Measurements from ENCODE around the gene AGBL3. TPM values are rescaled to one million over a fixed set of nuclear protein-coding genes. Genes with fewer than 3 reads are reported as not detected.

The AGBL3 gene
- total and polyA plus RNA-seq, 9 of the 15 experiments (the other 6 are each of a cell fraction or from before 2014, with no cell fraction given) = 0.54 to 2.9 (median 1.7) TPM

- peak; percentile 41 for TF ChIP-seq SIRT6 (IDR thresholded peaks at IDR 0.05; ENCODE audit: low read depth, low read length)
- TF ChIP-seq FOS (IDR thresholded peaks at IDR 0.05; ENCODE audit: extremely low read depth, insufficient read length) = no peak
- TF ChIP-seq ZBTB12 (CRISPR knock-in tag; IDR thresholded peaks at IDR 0.05) = no peak
- no peak for TF ChIP-seq OTX1 (CRISPR knock-in tag; IDR thresholded peaks at IDR 0.05)
- no peak for TF ChIP-seq CUX1 (CRISPR knock-in tag; IDR thresholded peaks at IDR 0.05)
- peak; percentile 85 for TF ChIP-seq GABPB1 (CRISPR knock-in tag; IDR thresholded peaks at IDR 0.05)
- TF ChIP-seq FOXO4 (CRISPR knock-in tag; IDR thresholded peaks at IDR 0.05) = no peak
- no peak for TF ChIP-seq MAFG (tag; conservative IDR thresholded peaks at IDR 0.05)
- no peak for TF ChIP-seq ZNF780A (CRISPR knock-in tag; IDR thresholded peaks at IDR 0.05)
- no peak for TF ChIP-seq RBM17 (IDR thresholded peaks at IDR 0.05; ENCODE audit: borderline replicate concordance, low read depth, low read length)
- TF ChIP-seq, protein P1, sequence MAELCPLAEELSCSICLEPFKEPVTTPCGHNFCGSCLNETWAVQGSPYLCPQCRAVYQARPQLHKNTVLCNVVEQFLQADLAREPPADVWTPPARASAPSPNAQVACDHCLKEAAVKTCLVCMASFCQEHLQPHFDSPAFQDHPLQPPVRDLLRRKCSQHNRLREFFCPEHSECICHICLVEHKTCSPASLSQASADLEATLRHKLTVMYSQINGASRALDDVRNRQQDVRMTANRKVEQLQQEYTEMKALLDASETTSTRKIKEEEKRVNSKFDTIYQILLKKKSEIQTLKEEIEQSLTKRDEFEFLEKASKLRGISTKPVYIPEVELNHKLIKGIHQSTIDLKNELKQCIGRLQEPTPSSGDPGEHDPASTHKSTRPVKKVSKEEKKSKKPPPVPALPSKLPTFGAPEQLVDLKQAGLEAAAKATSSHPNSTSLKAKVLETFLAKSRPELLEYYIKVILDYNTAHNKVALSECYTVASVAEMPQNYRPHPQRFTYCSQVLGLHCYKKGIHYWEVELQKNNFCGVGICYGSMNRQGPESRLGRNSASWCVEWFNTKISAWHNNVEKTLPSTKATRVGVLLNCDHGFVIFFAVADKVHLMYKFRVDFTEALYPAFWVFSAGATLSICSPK (IDR thresholded peaks at IDR 0.05; ENCODE audit: borderline replicate concordance) = 0 out of 2 replicates have a peak, but pooled peaks have one; percentile 51
- no peak for TF ChIP-seq KHSRP (IDR thresholded peaks at IDR 0.05)
- TF ChIP-seq NFYB (IDR thresholded peaks at IDR 0.05; ENCODE audit: extremely low read depth, insufficient read length) = no peak
- TF ChIP-seq KLF10 (CRISPR knock-in tag; IDR thresholded peaks at IDR 0.05) = no peak
- no peak for TF ChIP-seq ZNF41 (CRISPR knock-in tag; conservative IDR thresholded peaks at IDR 0.05)
- peak; percentile 16; the same call in 1 of the 2 replicates for TF ChIP-seq PURB (CRISPR knock-in tag; IDR thresholded peaks at IDR 0.05; ENCODE audit: low read depth)
These were observed at the start of gene AGBL3 (continued) for GRCh38 chr7:134986363-134987251.
